ENCODE results near the gene HBA2.
"Not testable (repeated sequence)": the region's sequence is repeated elsewhere in the genome, so short reads cannot be mapped to it uniquely, and the experiment has no call there.

The HBA2 gene

DNA sequence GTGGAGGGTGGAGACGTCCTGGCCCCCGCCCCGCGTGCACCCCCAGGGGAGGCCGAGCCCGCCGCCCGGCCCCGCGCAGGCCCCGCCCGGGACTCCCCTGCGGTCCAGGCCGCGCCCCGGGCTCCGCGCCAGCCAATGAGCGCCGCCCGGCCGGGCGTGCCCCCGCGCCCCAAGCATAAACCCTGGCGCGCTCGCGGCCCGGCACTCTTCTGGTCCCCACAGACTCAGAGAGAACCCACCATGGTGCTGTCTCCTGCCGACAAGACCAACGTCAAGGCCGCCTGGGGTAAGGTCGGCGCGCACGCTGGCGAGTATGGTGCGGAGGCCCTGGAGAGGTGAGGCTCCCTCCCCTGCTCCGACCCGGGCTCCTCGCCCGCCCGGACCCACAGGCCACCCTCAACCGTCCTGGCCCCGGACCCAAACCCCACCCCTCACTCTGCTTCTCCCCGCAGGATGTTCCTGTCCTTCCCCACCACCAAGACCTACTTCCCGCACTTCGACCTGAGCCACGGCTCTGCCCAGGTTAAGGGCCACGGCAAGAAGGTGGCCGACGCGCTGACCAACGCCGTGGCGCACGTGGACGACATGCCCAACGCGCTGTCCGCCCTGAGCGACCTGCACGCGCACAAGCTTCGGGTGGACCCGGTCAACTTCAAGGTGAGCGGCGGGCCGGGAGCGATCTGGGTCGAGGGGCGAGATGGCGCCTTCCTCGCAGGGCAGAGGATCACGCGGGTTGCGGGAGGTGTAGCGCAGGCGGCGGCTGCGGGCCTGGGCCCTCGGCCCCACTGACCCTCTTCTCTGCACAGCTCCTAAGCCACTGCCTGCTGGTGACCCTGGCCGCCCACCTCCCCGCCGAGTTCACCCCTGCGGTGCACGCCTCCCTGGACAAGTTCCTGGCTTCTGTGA lies 4.1 kb downstream of the HBA2 start, which contains the start of gene HBA1:
Gene HBA1, plus strand, starts transcription at position 204 of the 906 bp plus-strand sequence. Its CDS starts 37 bp downstream, at position 241.
- H3K4me1 ChIP-seq (ENCODE audit: insufficient read depth, low read length, poor library complexity, severe bottlenecking); H3K79me2 ChIP-seq (ENCODE audit: insufficient read depth, low read length); H3K4me3 ChIP-seq (ENCODE audit: low read length, poor library complexity, severe bottlenecking); H2AFZ ChIP-seq (ENCODE audit: low read length); H3K9me3 ChIP-seq (ENCODE audit: insufficient read depth, low read depth, low read length); H3F3A ChIP-seq (ENCODE audit: low read depth); H3K36me3 ChIP-seq (ENCODE audit: insufficient read depth, low read length); H3K9ac ChIP-seq (ENCODE audit: low read depth, low read length, poor library complexity, severe bottlenecking); H3K4me2 ChIP-seq (ENCODE audit: low read depth, low read length, poor library complexity, severe bottlenecking); H3K27me3 ChIP-seq (ENCODE audit: insufficient read depth, low read length, poor library complexity, severe bottlenecking); H3K9me2 ChIP-seq (replicated peaks; ENCODE audit: low read depth, low read length); H4K20me1 ChIP-seq (ENCODE audit: insufficient read depth, low read length, poor library complexity, severe bottlenecking): not testable (repeated sequence)

DNA sequence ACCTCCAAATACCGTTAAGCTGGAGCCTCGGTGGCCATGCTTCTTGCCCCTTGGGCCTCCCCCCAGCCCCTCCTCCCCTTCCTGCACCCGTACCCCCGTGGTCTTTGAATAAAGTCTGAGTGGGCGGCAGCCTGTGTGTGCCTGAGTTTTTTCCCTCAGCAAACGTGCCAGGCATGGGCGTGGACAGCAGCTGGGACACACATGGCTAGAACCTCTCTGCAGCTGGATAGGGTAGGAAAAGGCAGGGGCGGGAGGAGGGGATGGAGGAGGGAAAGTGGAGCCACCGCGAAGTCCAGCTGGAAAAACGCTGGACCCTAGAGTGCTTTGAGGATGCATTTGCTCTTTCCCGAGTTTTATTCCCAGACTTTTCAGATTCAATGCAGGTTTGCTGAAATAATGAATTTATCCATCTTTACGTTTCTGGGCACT lies 4.7 kb downstream of the HBA2 start:
- peaks cover 4% of the 10 kb centered on the region for H3K4me1 ChIP-seq (ENCODE audit: insufficient read depth, low read length, poor library complexity, severe bottlenecking)

DNA sequence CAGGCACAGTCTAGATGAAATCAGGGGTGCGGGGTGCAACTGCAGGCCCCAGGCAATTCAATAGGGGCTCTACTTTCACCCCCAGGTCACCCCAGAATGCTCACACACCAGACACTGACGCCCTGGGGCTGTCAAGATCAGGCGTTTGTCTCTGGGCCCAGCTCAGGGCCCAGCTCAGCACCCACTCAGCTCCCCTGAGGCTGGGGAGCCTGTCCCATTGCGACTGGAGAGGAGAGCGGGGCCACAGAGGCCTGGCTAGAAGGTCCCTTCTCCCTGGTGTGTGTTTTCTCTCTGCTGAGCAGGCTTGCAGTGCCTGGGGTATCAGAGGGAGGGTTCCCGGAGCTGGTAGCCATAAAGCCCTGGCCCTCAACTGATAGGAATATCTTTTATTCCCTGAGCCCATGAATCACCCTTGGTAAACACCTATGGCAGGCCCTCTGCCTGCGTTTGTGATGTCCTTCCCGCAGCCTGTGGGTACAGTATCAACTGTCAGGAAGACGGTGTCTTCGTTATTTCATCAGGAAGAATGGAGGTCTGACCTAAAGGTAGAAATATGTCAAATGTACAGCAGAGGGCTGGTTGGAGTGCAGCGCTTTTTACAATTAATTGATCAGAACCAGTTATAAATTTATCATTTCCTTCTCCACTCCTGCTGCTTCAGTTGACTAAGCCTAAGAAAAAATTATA lies 5.4 kb downstream of the HBA2 start:
- Histone ChIP-seq H3K9me2 (replicated peaks; ENCODE audit: low read depth, low read length) (no peaks in the 10 kb centered on the region), H3K4me2 (ENCODE audit: low read depth, low read length, poor library complexity, severe bottlenecking) (no peak overlapping the region), H3K9ac (ENCODE audit: low read depth, low read length, poor library complexity, severe bottlenecking) (no peak overlapping the region), H3K79me2 (ENCODE audit: insufficient read depth, low read length) (no peaks in the 10 kb centered on the region), H4K20me1 (ENCODE audit: insufficient read depth, low read length, poor library complexity, severe bottlenecking) (no peaks in the 10 kb centered on the region), H3F3A (ENCODE audit: low read depth) (no peaks in the 10 kb centered on the region), H3K4me3 (ENCODE audit: low read length, poor library complexity, severe bottlenecking) (no peak overlapping the region), H3K27me3 (ENCODE audit: insufficient read depth, low read length, poor library complexity, severe bottlenecking) (no peaks in the 10 kb centered on the region), H2AFZ (ENCODE audit: low read length) (no peak overlapping the region), H3K36me3 (ENCODE audit: insufficient read depth, low read length) (no peaks in the 10 kb centered on the region), H3K9me3 (ENCODE audit: insufficient read depth, low read depth, low read length) (no peaks in the 10 kb centered on the region), H3K4me1 (ENCODE audit: insufficient read depth, low read length, poor library complexity, severe bottlenecking) (peaks cover 4% of the 10 kb centered on the region)
- TF ChIP-seq, protein P1, sequence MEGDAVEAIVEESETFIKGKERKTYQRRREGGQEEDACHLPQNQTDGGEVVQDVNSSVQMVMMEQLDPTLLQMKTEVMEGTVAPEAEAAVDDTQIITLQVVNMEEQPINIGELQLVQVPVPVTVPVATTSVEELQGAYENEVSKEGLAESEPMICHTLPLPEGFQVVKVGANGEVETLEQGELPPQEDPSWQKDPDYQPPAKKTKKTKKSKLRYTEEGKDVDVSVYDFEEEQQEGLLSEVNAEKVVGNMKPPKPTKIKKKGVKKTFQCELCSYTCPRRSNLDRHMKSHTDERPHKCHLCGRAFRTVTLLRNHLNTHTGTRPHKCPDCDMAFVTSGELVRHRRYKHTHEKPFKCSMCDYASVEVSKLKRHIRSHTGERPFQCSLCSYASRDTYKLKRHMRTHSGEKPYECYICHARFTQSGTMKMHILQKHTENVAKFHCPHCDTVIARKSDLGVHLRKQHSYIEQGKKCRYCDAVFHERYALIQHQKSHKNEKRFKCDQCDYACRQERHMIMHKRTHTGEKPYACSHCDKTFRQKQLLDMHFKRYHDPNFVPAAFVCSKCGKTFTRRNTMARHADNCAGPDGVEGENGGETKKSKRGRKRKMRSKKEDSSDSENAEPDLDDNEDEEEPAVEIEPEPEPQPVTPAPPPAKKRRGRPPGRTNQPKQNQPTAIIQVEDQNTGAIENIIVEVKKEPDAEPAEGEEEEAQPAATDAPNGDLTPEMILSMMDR (conservative IDR thresholded peaks at IDR 0.05; ENCODE audit: low read length): no peak
- no peak for TF ChIP-seq EZH2phosphoT487 (IDR thresholded peaks at IDR 0.05; ENCODE audit: borderline replicate concordance)

More for the DNA sequence above, 4.7 kb downstream of the HBA2 start:
- no peaks in the 10 kb centered on the region for H3K27me3 ChIP-seq (ENCODE audit: insufficient read depth, low read length, poor library complexity, severe bottlenecking)
- no peak overlapping the region for H3K9ac ChIP-seq (ENCODE audit: low read depth, low read length, poor library complexity, severe bottlenecking)
- no peak overlapping the region for H2AFZ ChIP-seq (ENCODE audit: low read length)
- H3K9me3 ChIP-seq (ENCODE audit: insufficient read depth, low read depth, low read length): no peaks in the 10 kb centered on the region
- H4K20me1 ChIP-seq (ENCODE audit: insufficient read depth, low read length, poor library complexity, severe bottlenecking): no peaks in the 10 kb centered on the region
- TF ChIP-seq, protein P1 (conservative IDR thresholded peaks at IDR 0.05; ENCODE audit: low read length): no peak
- H3K36me3 ChIP-seq (ENCODE audit: insufficient read depth, low read length): no peaks in the 10 kb centered on the region
- H3F3A ChIP-seq (ENCODE audit: low read depth): no peaks in the 10 kb centered on the region
- no peak overlapping the region for H3K4me3 ChIP-seq (ENCODE audit: low read length, poor library complexity, severe bottlenecking)
- no peak overlapping the region for H3K4me2 ChIP-seq (ENCODE audit: low read depth, low read length, poor library complexity, severe bottlenecking)
- H3K9me2 ChIP-seq (replicated peaks; ENCODE audit: low read depth, low read length): no peaks in the 10 kb centered on the region
- no peaks in the 10 kb centered on the region for H3K79me2 ChIP-seq (ENCODE audit: insufficient read depth, low read length)
